Measurements from ENCODE around the gene PCDHA1. TPM values are rescaled to one million over a fixed set of nuclear protein-coding genes. Genes with fewer than 3 reads are reported as not detected.
A peak's percentile ranks its signal among the peaks of the same experiment; 100 is the strongest.

PCDHA1 gene
- total RNA-seq, 4 donors from 2014 or later, result not detected

DNA sequence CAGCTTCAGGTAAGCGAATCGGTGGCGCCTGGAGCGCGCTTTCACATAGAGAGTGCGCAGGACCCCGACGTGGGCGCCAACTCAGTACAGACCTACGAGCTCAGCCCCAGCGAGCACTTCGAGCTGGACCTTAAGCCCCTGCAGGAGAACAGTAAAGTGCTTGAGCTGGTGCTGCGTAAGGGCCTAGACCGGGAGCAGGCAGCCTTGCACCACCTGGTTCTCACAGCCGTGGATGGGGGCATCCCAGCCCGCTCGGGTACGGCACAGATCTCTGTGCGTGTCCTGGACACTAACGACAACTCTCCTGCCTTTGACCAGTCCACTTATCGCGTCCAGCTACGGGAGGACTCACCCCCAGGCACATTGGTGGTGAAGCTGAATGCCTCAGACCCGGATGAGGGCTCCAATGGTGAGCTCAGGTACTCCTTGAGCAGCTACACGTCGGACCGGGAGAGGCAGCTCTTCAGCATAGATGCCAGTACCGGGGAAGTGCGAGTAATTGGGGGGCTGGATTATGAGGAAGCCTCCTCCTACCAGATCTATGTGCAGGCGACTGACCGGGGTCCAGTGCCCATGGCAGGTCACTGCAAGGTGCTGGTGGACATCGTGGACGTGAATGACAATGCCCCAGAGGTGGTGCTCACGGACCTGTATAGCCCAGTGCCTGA lies 181.4 kb downstream of the PCDHA1 start:
- H3K27me3 ChIP-seq, result no peaks in the 10 kb centered on the region

DNA sequence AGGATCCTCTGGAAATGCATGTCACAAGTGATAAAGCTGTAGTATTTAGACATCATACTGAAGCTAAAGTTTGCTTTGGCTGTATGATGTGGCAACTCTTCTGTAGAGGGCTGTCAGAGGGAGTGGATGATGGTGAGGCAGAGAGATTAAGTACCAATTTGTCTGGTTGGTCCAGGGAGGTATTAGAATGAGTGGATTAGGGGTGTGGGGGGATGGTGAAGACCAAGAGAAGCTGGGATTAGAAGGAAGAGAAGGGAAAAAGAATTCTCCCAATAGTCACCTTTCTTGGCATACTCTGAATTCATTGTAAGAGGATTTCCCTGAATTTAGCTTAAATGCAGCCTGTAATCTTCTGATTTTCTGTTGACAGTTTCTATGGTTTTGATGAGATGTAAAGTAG lies 183.9 kb downstream of the PCDHA1 start:
- no peak overlapping the region for H3K27ac ChIP-seq
- no peak for ATAC-seq
- no peaks in the 10 kb centered on the region for H3K36me3 ChIP-seq
- H3K4me3 ChIP-seq, result no peak overlapping the region
- peaks cover 0 to 59% (median 3%) of the 10 kb centered on the region in 3 donors for H3K4me1 ChIP-seq
- H3K9me3 ChIP-seq, result no peaks in the 10 kb centered on the region
- no peaks in the 10 kb centered on the region for H3K27me3 ChIP-seq
- TF ChIP-seq POLR2A (IDR thresholded peaks at IDR 0.05), result no peak
- no peak for TF ChIP-seq EP300 (IDR thresholded peaks at IDR 0.05)
- TF ChIP-seq POLR2AphosphoS5 (IDR thresholded peaks at IDR 0.05), result no peak
- TF ChIP-seq, protein P1, sequence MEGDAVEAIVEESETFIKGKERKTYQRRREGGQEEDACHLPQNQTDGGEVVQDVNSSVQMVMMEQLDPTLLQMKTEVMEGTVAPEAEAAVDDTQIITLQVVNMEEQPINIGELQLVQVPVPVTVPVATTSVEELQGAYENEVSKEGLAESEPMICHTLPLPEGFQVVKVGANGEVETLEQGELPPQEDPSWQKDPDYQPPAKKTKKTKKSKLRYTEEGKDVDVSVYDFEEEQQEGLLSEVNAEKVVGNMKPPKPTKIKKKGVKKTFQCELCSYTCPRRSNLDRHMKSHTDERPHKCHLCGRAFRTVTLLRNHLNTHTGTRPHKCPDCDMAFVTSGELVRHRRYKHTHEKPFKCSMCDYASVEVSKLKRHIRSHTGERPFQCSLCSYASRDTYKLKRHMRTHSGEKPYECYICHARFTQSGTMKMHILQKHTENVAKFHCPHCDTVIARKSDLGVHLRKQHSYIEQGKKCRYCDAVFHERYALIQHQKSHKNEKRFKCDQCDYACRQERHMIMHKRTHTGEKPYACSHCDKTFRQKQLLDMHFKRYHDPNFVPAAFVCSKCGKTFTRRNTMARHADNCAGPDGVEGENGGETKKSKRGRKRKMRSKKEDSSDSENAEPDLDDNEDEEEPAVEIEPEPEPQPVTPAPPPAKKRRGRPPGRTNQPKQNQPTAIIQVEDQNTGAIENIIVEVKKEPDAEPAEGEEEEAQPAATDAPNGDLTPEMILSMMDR (IDR thresholded peaks at IDR 0.05), result no peak

More for the DNA sequence above, 181.4 kb downstream of the PCDHA1 start:
- WGBS, 2 donors (ENCODE audit: low coverage in 1 of 2), result 61% methylated on average over 8 of the region's 34 CpGs; no CpG with 5 or more reads in 1 of the 2 donors
- Histone ChIP-seq H3K4me1 (peaks cover 0 to 70% (median 3%) of the 10 kb centered on the region in 3 donors), H3K9me3 (no peaks in the 10 kb centered on the region), H3K4me3 (peak overlapping the region; percentile 66 to 69), H3K27ac (peak overlapping the region in 3 of 4 donors; percentile 86 to 87 (median 86)), H3K36me3 (no peaks in the 10 kb centered on the region)
- no peak for TF ChIP-seq POLR2A (IDR thresholded peaks at IDR 0.05)
- TF ChIP-seq, protein P1 (IDR thresholded peaks at IDR 0.05), result no peak
- TF ChIP-seq EP300 (IDR thresholded peaks at IDR 0.05), result no peak
- TF ChIP-seq POLR2AphosphoS5 (IDR thresholded peaks at IDR 0.05), result no peak
- peak; percentile 6 for ATAC-seq

DNA sequence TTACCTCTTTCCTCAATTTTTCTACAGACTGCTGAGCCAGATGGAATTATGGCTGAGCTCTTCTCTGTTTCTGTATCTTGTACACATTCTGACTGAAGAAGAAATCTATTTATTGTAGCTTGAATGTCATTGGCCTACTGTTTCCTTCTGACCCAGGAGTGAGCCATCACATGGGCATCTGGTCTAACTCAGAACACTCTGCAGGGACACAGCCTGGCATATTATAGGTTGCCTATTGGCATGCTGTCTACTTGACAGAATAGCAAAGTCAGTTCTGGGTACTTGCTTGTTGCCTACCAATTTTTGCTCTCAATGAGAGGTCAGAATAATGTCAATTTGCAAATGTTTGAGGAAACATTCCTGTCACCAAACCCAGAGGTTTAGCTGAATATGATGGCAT lies 187.6 kb downstream of the PCDHA1 start:
- ATAC-seq, result no peak

DNA sequence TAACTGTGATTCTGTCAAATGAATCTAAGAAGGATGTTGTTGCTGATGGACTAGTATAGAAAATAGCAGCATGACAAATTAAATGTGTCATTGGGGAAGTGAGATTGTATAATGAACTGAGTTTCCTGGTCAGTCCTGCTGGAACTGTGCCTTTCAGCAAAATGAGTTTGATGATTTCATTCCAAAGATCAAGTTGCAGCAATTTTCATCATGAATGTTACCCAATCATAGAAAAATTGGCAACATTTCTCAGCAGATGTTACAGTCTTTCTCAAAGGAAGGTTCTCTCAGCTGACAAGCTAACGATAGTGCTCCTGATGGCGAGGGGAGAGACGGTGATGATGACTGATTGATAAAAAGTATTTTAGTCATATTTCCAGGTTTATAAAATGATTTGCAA lies 191.1 kb downstream of the PCDHA1 start:
- Histone ChIP-seq H3K9me3 (no peaks in the 10 kb centered on the region), H3K36me3 (peaks cover 0 to 10% of the 10 kb centered on the region in 2 donors), H3K4me3 (no peak overlapping the region), H3K27ac (no peak overlapping the region), H3K27me3 (no peaks in the 10 kb centered on the region), H3K4me1 (no peaks in the 10 kb centered on the region)
- ATAC-seq, result peak; percentile 41
- TF ChIP-seq, protein P1 (IDR thresholded peaks at IDR 0.05), result no peak
- WGBS, 2 donors (ENCODE audit: low coverage in 1 of 2), result 43 to 61% methylated on average over 3 of the region's 3 CpGs

More for the DNA sequence above, 187.6 kb downstream of the PCDHA1 start:
- TF ChIP-seq, protein P1 (IDR thresholded peaks at IDR 0.05), result no peak
- TF ChIP-seq EP300 (IDR thresholded peaks at IDR 0.05) (no peak), POLR2A (IDR thresholded peaks at IDR 0.05) (no peak), POLR2AphosphoS5 (IDR thresholded peaks at IDR 0.05) (no peak)
- Histone ChIP-seq H3K36me3 (no peaks in the 10 kb centered on the region), H3K4me3 (no peak overlapping the region), H3K9me3 (no peaks in the 10 kb centered on the region), H3K27me3 (no peaks in the 10 kb centered on the region), H3K4me1 (peaks cover 0 to 25% (median 0%) of the 10 kb centered on the region in 3 donors), H3K27ac (no peak overlapping the region)

- H3K27ac ChIP-seq, result no peak overlapping the region
- H3K4me3 ChIP-seq, result no peak overlapping the region
- no peaks in the 10 kb centered on the region for H3K4me1 ChIP-seq
- 55 to 81% methylated on average over 2 of the region's 2 CpGs for WGBS, 2 donors (ENCODE audit: low coverage in 1 of 2)
- ATAC-seq, result no peak
- peaks cover 0 to 17% of the 10 kb centered on the region in 2 donors for H3K36me3 ChIP-seq
- H3K9me3 ChIP-seq, result no peaks in the 10 kb centered on the region
- H3K27me3 ChIP-seq, result no peaks in the 10 kb centered on the region
- TF ChIP-seq EP300 (IDR thresholded peaks at IDR 0.05) (no peak), POLR2A (IDR thresholded peaks at IDR 0.05) (no peak)
- TF ChIP-seq, protein P1 (IDR thresholded peaks at IDR 0.05), result no peak
These were observed 192.3 kb downstream of the PCDHA1 start for GRCh38 chr5:140978260-140978659.
